NB4 (cell line): Measurements from ENCODE around the gene CTXN2.

Source experiments
- DNase-seq: peaks from one replicate; pipeline ENCODE4 v3.0.0; 2010; ENCODE audit warnings: low read depth
- H3K4me3 ChIP-seq: one replicate; pipeline ENCODE4 v1.5.1; 2011; ENCODE audit warnings: mild to moderate bottlenecking, low read depth, low read length, moderate library complexity
- CTCF ChIP-seq: IDR thresholded peaks from one replicate; pipeline ENCODE4 v1.5.1; 2012; ENCODE audit warnings: low read depth, low read length
- MAX ChIP-seq: IDR thresholded peaks from 2 replicates; pipeline ENCODE4 v1.6.1; 2011; ENCODE audit warnings: low read depth, low read length
- MYC ChIP-seq: IDR thresholded peaks from 2 replicates; pipeline ENCODE4 v1.6.1; 2011; ENCODE audit warnings: low read depth, low read length
- POLR2A ChIP-seq: IDR thresholded peaks from 2 replicates; pipeline ENCODE4 v1.6.1; 2011; ENCODE audit warnings: mild to moderate bottlenecking; ENCODE audit not compliant: insufficient read length; ENCODE audit errors: extremely low read depth

CTXN2 gene

GRCh38 chr15:48202068-48202467 lies 10.6 kb downstream of the CTXN2 start:
- no peak for DNase-seq
- H3K4me3 ChIP-seq, result no peak overlapping the region
- TF ChIP-seq CTCF (no peak), POLR2A (no peak), MAX (no peak), MYC (no peak)

- TF ChIP-seq POLR2A (no peak), MAX (no peak), CTCF (no peak), MYC (no peak)
- H3K4me3 ChIP-seq, result no peak within 1 kb of the TSS
- no peak for DNase-seq
Observed at GRCh38 chr15:48205981-48206380, 14.5 kb downstream of the CTXN2 start, which contains the start of gene SLC12A1. Gene SLC12A1, plus strand, starts transcription at chr15:48206302. Its CDS starts 1,418 bp downstream, at chr15:48207720.

GRCh38 chr15:48221261-48221660 lies 29.8 kb downstream of the CTXN2 start:
- no peak for DNase-seq
- H3K4me3 ChIP-seq, result no peak overlapping the region
- TF ChIP-seq MAX (no peak), MYC (no peak), POLR2A (no peak), CTCF (no peak)

GRCh38 chr15:48221885-48222284 lies 30.4 kb downstream of the CTXN2 start:
- no peak for DNase-seq
- H3K4me3 ChIP-seq, result no peak overlapping the region
- TF ChIP-seq POLR2A (no peak), CTCF (no peak), MAX (no peak)

GRCh38 chr15:48222627-48223026 lies 31.2 kb downstream of the CTXN2 start:
- no peak for DNase-seq
- H3K4me3 ChIP-seq, result no peak overlapping the region
- TF ChIP-seq CTCF (no peak), MYC (no peak), POLR2A (no peak), MAX (no peak)

- no peak for DNase-seq
- TF ChIP-seq MAX (no peak), MYC (no peak), POLR2A (no peak), CTCF (no peak)
- no peak overlapping the region for H3K4me3 ChIP-seq
Observed at GRCh38 chr15:48225771-48226170, 34.3 kb downstream of the CTXN2 start.
